Activated CD4-positive, alpha-beta T cell treated with anti-CD3 and anti-CD28 coated beads, Interleukin-2, amount 10 ng/mL, durations not matched to agents 24 days and 14 days (primary cell): ENCODE data around the gene CDH12. TPM values are rescaled to one million over a fixed set of nuclear protein-coding genes. Genes with fewer than 3 reads are reported as not detected.
"Not testable (repeated sequence)": the region's sequence is repeated elsewhere in the genome, so short reads cannot be mapped to it uniquely, and the experiment has no call there.

Experiments used
- DNase-seq: peaks from one replicate; pipeline ENCODE4 v3.0.0; 2022
- H3K27ac Mint-ChIP-seq: one replicate; pipeline ENCODE4 v1.8.0; 2022; ENCODE audit warnings: mild to moderate bottlenecking, mixed read lengths
- H3K27me3 Mint-ChIP-seq: one replicate; pipeline ENCODE4 v1.8.0; 2022; ENCODE audit warnings: mixed read lengths
- H3K36me3 Mint-ChIP-seq: one replicate; pipeline ENCODE4 v1.8.0; 2022; ENCODE audit warnings: low read depth, mild to moderate bottlenecking, mixed read lengths
- H3K4me1 Mint-ChIP-seq: one replicate; pipeline ENCODE4 v1.8.0; 2021; ENCODE audit warnings: mixed read lengths
- H3K4me3 Mint-ChIP-seq: one replicate; pipeline ENCODE4 v1.8.0; 2022; ENCODE audit warnings: mild to moderate bottlenecking, moderate library complexity, mixed read lengths
- H3K9me3 Mint-ChIP-seq: one replicate; pipeline ENCODE4 v1.8.0; 2021; ENCODE audit warnings: mixed read lengths
- intact Hi-C: fragments of 100-400 bp; cut with micrococcal nuclease; formaldehyde crosslinking; loops from one replicate; pipeline ENCODE4 v1.15.1; 2023
- total RNA-seq: library from RNA; stranded (reverse); gene quantifications from 2 replicates; pipeline ENCODE4 v1.2.3, GENCODE V29; 2022

CDH12 gene
- total RNA-seq, 1 donor from 2014 or later = not detected

DNA sequence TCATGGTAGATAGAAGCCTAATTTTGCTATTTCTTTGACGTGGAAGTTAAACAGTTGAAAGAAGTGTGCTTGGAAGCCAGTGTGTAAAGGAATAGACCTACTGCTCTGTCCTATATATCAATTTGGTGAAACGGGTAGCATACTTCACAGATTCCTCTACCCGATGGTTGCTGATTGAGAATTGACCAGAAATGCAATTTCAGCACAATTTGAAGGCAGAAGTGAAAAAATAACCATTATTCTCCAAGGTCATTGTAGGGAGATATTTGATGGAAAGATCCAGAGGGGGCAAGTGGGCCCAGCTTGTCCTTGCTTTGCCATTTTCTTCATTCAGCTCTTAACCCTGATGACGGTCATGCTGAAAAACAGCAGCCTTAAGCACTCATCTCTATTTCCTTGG lies 15.3 kb downstream of the CDH12 start:
- no peak overlapping the region for H3K27ac Mint-ChIP-seq
- H3K9me3 Mint-ChIP-seq = peaks cover 4% of the 10 kb centered on the region
- no peak overlapping the region for H3K4me3 Mint-ChIP-seq
- intact Hi-C loops = no loop called here
- H3K27me3 Mint-ChIP-seq = no peaks in the 10 kb centered on the region
- no peaks in the 10 kb centered on the region for H3K36me3 Mint-ChIP-seq
- DNase-seq = no peak
- H3K4me1 Mint-ChIP-seq = no peaks in the 10 kb centered on the region

GRCh38 chr5:22835686-22836085 lies 17.5 kb downstream of the CDH12 start:
- Mint-ChIP-seq H3K27ac (no peak overlapping the region), H3K27me3 (no peaks in the 10 kb centered on the region), H3K4me1 (no peaks in the 10 kb centered on the region), H3K4me3 (no peak overlapping the region), H3K9me3 (no peaks in the 10 kb centered on the region), H3K36me3 (no peaks in the 10 kb centered on the region)
- intact Hi-C loops = no loop called here
- no peak for DNase-seq

DNA sequence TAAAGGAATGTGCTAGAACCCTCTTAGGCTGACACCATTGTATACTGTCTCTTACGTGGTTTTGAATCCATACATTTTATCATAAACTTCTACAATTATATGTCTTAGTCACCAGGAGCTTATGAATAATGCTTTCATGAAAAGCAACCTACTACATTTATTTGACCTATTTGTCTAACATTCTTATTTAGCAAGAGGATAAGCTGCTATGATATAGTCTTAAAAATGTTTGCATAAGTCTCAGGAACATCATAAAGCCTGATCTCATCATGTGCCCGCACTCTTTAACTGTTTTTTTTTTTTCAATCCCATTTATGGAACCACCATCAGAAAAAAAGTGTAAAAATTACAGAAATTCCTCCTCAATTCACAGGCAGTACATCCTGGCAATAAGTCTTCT lies 59.7 kb downstream of the CDH12 start:
- Mint-ChIP-seq H3K27me3 (no peaks in the 10 kb centered on the region), H3K4me1 (no peaks in the 10 kb centered on the region), H3K27ac (no peak overlapping the region), H3K4me3 (no peak overlapping the region), H3K9me3 (peaks cover 3% of the 10 kb centered on the region), H3K36me3 (no peaks in the 10 kb centered on the region)
- intact Hi-C loops = no loop called here
- no peak for DNase-seq

GRCh38 chr5:22787807-22788206 lies 65.3 kb downstream of the CDH12 start:
- Mint-ChIP-seq H3K27ac (no peak overlapping the region), H3K4me3 (no peak overlapping the region), H3K9me3 (peaks cover 3% of the 10 kb centered on the region), H3K36me3 (no peaks in the 10 kb centered on the region), H3K4me1 (no peaks in the 10 kb centered on the region), H3K27me3 (no peaks in the 10 kb centered on the region)
- DNase-seq = no peak
- intact Hi-C loops = no loop called here

GRCh38 chr5:22787398-22787797 lies 65.7 kb downstream of the CDH12 start:
- Mint-ChIP-seq H3K4me3 (no peak overlapping the region), H3K27ac (no peak overlapping the region), H3K4me1 (no peaks in the 10 kb centered on the region), H3K36me3 (no peaks in the 10 kb centered on the region), H3K27me3 (no peaks in the 10 kb centered on the region), H3K9me3 (peaks cover 3% of the 10 kb centered on the region)
- intact Hi-C loops = no loop called here
- DNase-seq = no peak

- intact Hi-C loops = no loop called here
- no peaks in the 10 kb centered on the region for H3K36me3 Mint-ChIP-seq
- H3K4me1 Mint-ChIP-seq = no peaks in the 10 kb centered on the region
- no peak overlapping the region for H3K27ac Mint-ChIP-seq
- no peaks in the 10 kb centered on the region for H3K27me3 Mint-ChIP-seq
- no peak for DNase-seq
- H3K9me3 Mint-ChIP-seq = peaks cover 3% of the 10 kb centered on the region
- H3K4me3 Mint-ChIP-seq = no peak overlapping the region
These were observed 72.4 kb downstream of the CDH12 start for GRCh38 chr5:22780756-22781155.

DNA sequence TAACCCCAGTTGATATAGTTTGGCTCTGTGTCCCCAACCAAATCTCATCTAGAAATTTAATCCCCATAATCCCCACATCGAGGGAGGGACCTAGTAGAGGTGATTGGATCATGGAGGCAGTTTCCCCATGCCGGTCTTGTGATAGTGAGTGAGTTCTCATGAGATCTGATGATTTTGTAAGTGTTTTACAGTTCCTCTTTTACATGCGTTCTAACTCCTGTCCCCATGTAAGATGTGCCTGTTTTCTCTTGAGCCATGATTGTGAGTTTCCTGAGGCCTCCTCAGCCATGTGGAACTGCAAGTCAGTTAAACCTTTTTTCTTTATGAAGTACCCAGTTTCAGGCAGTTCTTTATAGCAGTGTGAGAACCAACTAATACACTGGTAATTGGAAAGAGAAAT lies 73.6 kb downstream of the CDH12 start:
- H3K4me1 Mint-ChIP-seq = no peaks in the 10 kb centered on the region
- H3K36me3 Mint-ChIP-seq = no peaks in the 10 kb centered on the region
- intact Hi-C loops = no loop called here
- no peak overlapping the region for H3K27ac Mint-ChIP-seq
- H3K27me3 Mint-ChIP-seq = no peaks in the 10 kb centered on the region
- no peak for DNase-seq
- peaks cover 3% of the 10 kb centered on the region for H3K9me3 Mint-ChIP-seq
- H3K4me3 Mint-ChIP-seq = no peak overlapping the region

- no peaks in the 10 kb centered on the region for H3K4me1 Mint-ChIP-seq
- H3K36me3 Mint-ChIP-seq = no peaks in the 10 kb centered on the region
These were observed 76.9 kb downstream of the CDH12 start for GRCh38 chr5:22776285-22776684.

GRCh38 chr5:22774214-22774613 lies 78.9 kb downstream of the CDH12 start:
- H3K4me3 Mint-ChIP-seq, DNase-seq, H3K4me1 Mint-ChIP-seq, H3K27ac Mint-ChIP-seq, H3K27me3 Mint-ChIP-seq, H3K36me3 Mint-ChIP-seq, H3K9me3 Mint-ChIP-seq, intact Hi-C loops: not testable (repeated sequence)

More at GRCh38 chr5:22776285-22776684, 76.9 kb downstream of the CDH12 start:
- Mint-ChIP-seq H3K27me3 (no peaks in the 10 kb centered on the region), H3K27ac (no peak overlapping the region), H3K4me3 (no peak overlapping the region), H3K9me3 (peaks cover 3% of the 10 kb centered on the region)
- DNase-seq = no peak
- intact Hi-C loops = no loop called here

- DNase-seq = no peak
- no peak overlapping the region for H3K4me3 Mint-ChIP-seq
- no peaks in the 10 kb centered on the region for H3K36me3 Mint-ChIP-seq
- no peak overlapping the region for H3K27ac Mint-ChIP-seq
- no peaks in the 10 kb centered on the region for H3K4me1 Mint-ChIP-seq
- H3K9me3 Mint-ChIP-seq = no peaks in the 10 kb centered on the region
- intact Hi-C loops = no loop called here
- H3K27me3 Mint-ChIP-seq = no peaks in the 10 kb centered on the region
These were observed 88.4 kb downstream of the CDH12 start for GRCh38 chr5:22764736-22765135.

DNA sequence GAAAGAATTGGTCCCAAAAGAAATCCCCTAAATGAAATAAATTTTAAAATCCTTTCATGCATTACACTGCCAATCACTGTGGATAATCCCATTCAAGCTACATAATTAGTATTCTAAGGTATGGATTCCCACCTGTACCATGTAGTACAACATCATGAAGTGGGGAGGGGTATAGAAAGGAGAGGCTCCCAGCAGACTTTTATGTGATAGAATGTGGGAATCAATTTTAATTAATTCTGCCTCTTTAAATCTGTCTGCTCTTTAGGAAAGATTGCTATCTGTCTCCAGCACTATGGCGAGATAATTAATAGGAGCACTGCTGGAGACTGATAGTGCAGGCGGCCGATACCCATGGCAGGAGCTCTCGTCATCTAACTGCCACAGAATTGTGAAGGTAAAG lies 95.4 kb downstream of the CDH12 start:
- Mint-ChIP-seq H3K36me3 (no peaks in the 10 kb centered on the region), H3K9me3 (no peaks in the 10 kb centered on the region), H3K4me1 (no peaks in the 10 kb centered on the region), H3K27me3 (no peaks in the 10 kb centered on the region), H3K27ac (no peak overlapping the region), H3K4me3 (no peak overlapping the region)
- intact Hi-C loops = no loop called here
- no peak for DNase-seq

- H3K4me1 Mint-ChIP-seq = no peaks in the 10 kb centered on the region
- no peak overlapping the region for H3K4me3 Mint-ChIP-seq
- peaks cover 3% of the 10 kb centered on the region for H3K9me3 Mint-ChIP-seq
- H3K27me3 Mint-ChIP-seq = no peaks in the 10 kb centered on the region
- intact Hi-C loops = no loop called here
- no peak overlapping the region for H3K27ac Mint-ChIP-seq
- DNase-seq = no peak
- H3K36me3 Mint-ChIP-seq = no peaks in the 10 kb centered on the region
These were observed 99.0 kb downstream of the CDH12 start for GRCh38 chr5:22754155-22754554.

DNA sequence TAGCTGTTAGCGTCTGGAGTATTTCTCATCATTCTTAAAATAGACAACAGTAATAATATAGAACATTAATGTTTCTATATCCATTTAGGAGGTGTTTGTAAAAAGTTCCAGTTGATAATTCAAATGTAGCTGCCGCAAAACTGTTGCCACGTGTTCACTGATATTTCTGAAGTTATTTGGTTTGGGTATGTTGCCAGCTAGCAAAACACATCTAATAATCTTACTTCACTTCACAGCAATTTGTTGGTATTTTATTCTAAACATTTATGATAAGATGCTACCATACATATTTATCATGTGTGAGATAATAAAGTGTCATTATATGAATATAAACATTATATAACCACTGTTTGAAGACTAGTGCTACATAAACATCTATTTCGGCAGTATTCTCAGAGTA lies 101.6 kb downstream of the CDH12 start:
- no peak overlapping the region for H3K27ac Mint-ChIP-seq
- H3K4me3 Mint-ChIP-seq = no peak overlapping the region
- DNase-seq = no peak
- intact Hi-C loops = no loop called here
- no peaks in the 10 kb centered on the region for H3K4me1 Mint-ChIP-seq
- no peaks in the 10 kb centered on the region for H3K27me3 Mint-ChIP-seq
- peaks cover 3% of the 10 kb centered on the region for H3K9me3 Mint-ChIP-seq
- H3K36me3 Mint-ChIP-seq = no peaks in the 10 kb centered on the region

- no peak overlapping the region for H3K4me3 Mint-ChIP-seq
- H3K9me3 Mint-ChIP-seq = no peaks in the 10 kb centered on the region
- intact Hi-C loops = no loop called here
- DNase-seq = no peak
- H3K4me1 Mint-ChIP-seq = no peaks in the 10 kb centered on the region
- no peaks in the 10 kb centered on the region for H3K36me3 Mint-ChIP-seq
- no peaks in the 10 kb centered on the region for H3K27me3 Mint-ChIP-seq
- no peak overlapping the region for H3K27ac Mint-ChIP-seq
These were observed 116.6 kb downstream of the CDH12 start for GRCh38 chr5:22736443-22737003.

DNA sequence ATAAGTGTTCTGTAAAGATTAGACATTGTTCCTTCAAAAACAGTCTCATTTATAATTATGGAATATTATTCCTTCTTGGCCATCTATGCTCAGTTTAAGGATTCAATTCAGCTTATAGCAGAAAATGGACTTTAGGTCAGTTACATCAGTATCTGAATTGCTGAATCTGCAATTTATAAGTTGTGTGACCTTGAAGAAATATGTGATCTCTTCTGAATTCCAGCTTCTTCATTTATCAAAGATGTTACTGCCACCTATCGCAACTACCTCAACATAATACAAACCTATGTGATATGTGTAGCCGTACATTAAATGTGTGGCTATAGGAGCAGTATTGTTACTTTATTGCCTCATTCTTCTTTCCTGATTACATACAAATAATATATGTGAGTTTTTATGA lies 118.2 kb downstream of the CDH12 start:
- H3K36me3 Mint-ChIP-seq = no peaks in the 10 kb centered on the region
- H3K27ac Mint-ChIP-seq = no peak overlapping the region
- no peaks in the 10 kb centered on the region for H3K27me3 Mint-ChIP-seq
- no peak for DNase-seq
- no peaks in the 10 kb centered on the region for H3K4me1 Mint-ChIP-seq
- no peaks in the 10 kb centered on the region for H3K9me3 Mint-ChIP-seq
- no peak overlapping the region for H3K4me3 Mint-ChIP-seq
- intact Hi-C loops = no loop called here
